Suprapubic skin (tissue), 3 donors: ENCODE measurements around the gene ARID1B.

ENCODE experiments used
- CTCF ChIP-seq, 2 donors: fragments of 200-600 bp in 1 of 2; fragments of 450-650 bp in 1 of 2; sonication (generic) in 1 of 2; IDR thresholded peaks; one replicate each; pipeline ENCODE4 v1.5.1; 2016 to 2019; ENCODE audit warnings: antibody characterized with exemption in 2 of 2, mild to moderate bottlenecking in 1 of 2, moderate library complexity in 1 of 2
- EP300 ChIP-seq: sonication (generic); formaldehyde crosslinking; IDR thresholded peaks from one replicate; pipeline ENCODE4 v1.6.1; 2017; ENCODE audit warnings: antibody characterized with exemption

- TF ChIP-seq EP300 (no peak), CTCF (IDR thresholded peaks at IDR 0.05) (no peak)
Observed at GRCh38 chr6:157049133-157049532, 272.0 kb downstream of the ARID1B start.
